Tibial nerve (tissue), 4 donors: ENCODE data around the gene SLC43A2.

Source experiments
- EP300 ChIP-seq, 2 donors: sonication (generic); formaldehyde crosslinking; IDR thresholded peaks; one replicate each; pipeline ENCODE4 v1.6.1; 2017; ENCODE audit warnings: antibody characterized with exemption in 2 of 2, mild to moderate bottlenecking in 1 of 2
- POLR2A ChIP-seq, 2 donors: fragments of 450-650 bp; IDR thresholded peaks; one replicate each; pipeline ENCODE4 v1.6.1; 2017; ENCODE audit warnings: antibody characterized with exemption in 2 of 2, mild to moderate bottlenecking in 2 of 2, moderate library complexity in 2 of 2
- TF ChIP-seq, protein P1 (sequence below), 5 experiments: fragments of 200-600 bp in 3 of 5; fragments of 450-650 bp in 2 of 5; sonication (generic) in 3 of 5; IDR thresholded peaks; one replicate each; pipeline ENCODE4 v1.5.1; 2016 to 2019; ENCODE audit warnings: antibody characterized with exemption in 5 of 5, mild to moderate bottlenecking in 3 of 5, moderate library complexity in 2 of 5

- TF ChIP-seq, protein P1, sequence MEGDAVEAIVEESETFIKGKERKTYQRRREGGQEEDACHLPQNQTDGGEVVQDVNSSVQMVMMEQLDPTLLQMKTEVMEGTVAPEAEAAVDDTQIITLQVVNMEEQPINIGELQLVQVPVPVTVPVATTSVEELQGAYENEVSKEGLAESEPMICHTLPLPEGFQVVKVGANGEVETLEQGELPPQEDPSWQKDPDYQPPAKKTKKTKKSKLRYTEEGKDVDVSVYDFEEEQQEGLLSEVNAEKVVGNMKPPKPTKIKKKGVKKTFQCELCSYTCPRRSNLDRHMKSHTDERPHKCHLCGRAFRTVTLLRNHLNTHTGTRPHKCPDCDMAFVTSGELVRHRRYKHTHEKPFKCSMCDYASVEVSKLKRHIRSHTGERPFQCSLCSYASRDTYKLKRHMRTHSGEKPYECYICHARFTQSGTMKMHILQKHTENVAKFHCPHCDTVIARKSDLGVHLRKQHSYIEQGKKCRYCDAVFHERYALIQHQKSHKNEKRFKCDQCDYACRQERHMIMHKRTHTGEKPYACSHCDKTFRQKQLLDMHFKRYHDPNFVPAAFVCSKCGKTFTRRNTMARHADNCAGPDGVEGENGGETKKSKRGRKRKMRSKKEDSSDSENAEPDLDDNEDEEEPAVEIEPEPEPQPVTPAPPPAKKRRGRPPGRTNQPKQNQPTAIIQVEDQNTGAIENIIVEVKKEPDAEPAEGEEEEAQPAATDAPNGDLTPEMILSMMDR (IDR thresholded peaks at IDR 0.05), result no peak
- TF ChIP-seq POLR2A (IDR thresholded peaks at IDR 0.05) (no peak), EP300 (IDR thresholded peaks at IDR 0.05) (no peak)
These were observed 37.1 kb downstream of the SLC43A2 start for GRCh38 chr17:1591474-1592090.
